Stimulated activated naive CD8-positive, alpha-beta T cell treated with anti-CD3 and anti-CD28 coated beads, Interleukin-15, Interleukin-2, amounts not matched to agents 100 ng/mL and 50 ng/mL, for 24 hours (primary cell): ENCODE results near the gene TOB2.
"Not testable (repeated sequence)": the region's sequence is repeated elsewhere in the genome, so short reads cannot be mapped to it uniquely, and the experiment has no call there.

Source experiments
- H3K27ac Mint-ChIP-seq: one replicate; pipeline ENCODE4 v1.8.0; 2021; ENCODE audit warnings: mild to moderate bottlenecking, mixed read lengths
- H3K27me3 Mint-ChIP-seq: one replicate; pipeline ENCODE4 v1.8.0; 2021; ENCODE audit warnings: mixed read lengths
- H3K36me3 Mint-ChIP-seq: one replicate; pipeline ENCODE4 v1.8.0; 2021; ENCODE audit warnings: low read depth, mixed read lengths
- H3K4me1 Mint-ChIP-seq: one replicate; pipeline ENCODE4 v1.8.0; 2021; ENCODE audit warnings: low read depth, mixed read lengths
- H3K4me3 Mint-ChIP-seq: one replicate; pipeline ENCODE4 v1.8.0; 2021; ENCODE audit warnings: mild to moderate bottlenecking, mixed read lengths
- H3K9me3 Mint-ChIP-seq: one replicate; pipeline ENCODE4 v1.8.0; 2021; ENCODE audit warnings: mixed read lengths

The TOB2 gene

GRCh38 chr22:41474872-41475451, 28.4 kb upstream of the TOB2 start:
- no peak overlapping the region for H3K4me3 Mint-ChIP-seq
- no peaks in the 10 kb centered on the region for H3K9me3 Mint-ChIP-seq
- no peak overlapping the region for H3K27ac Mint-ChIP-seq
- H3K4me1 Mint-ChIP-seq = peaks cover 62% of the 10 kb centered on the region
- H3K36me3 Mint-ChIP-seq = peaks cover 17% of the 10 kb centered on the region
- H3K27me3 Mint-ChIP-seq = no peaks in the 10 kb centered on the region

- peak overlapping the region; percentile 40 for H3K27ac Mint-ChIP-seq
- H3K4me1 Mint-ChIP-seq = peaks cover 59% of the 10 kb centered on the region
- peaks cover 36% of the 10 kb centered on the region for H3K36me3 Mint-ChIP-seq
- no peaks in the 10 kb centered on the region for H3K9me3 Mint-ChIP-seq
- H3K4me3 Mint-ChIP-seq = no peak overlapping the region
- H3K27me3 Mint-ChIP-seq = no peaks in the 10 kb centered on the region
Observed at GRCh38 chr22:41471568-41471967, 25.0 kb upstream of the TOB2 start.

GRCh38 chr22:41470886-41471285, 24.3 kb upstream of the TOB2 start:
- Mint-ChIP-seq H3K36me3 (peaks cover 40% of the 10 kb centered on the region), H3K9me3 (no peaks in the 10 kb centered on the region), H3K27me3 (no peaks in the 10 kb centered on the region), H3K27ac (peak overlapping the region; percentile 96), H3K4me3 (peak overlapping the region; percentile 81), H3K4me1 (peaks cover 60% of the 10 kb centered on the region)

GRCh38 chr22:41469218-41469851, 22.7 kb upstream of the TOB2 start:
- peak overlapping the region; percentile 96 for H3K27ac Mint-ChIP-seq
- peaks cover 68% of the 10 kb centered on the region for H3K4me1 Mint-ChIP-seq
- H3K27me3 Mint-ChIP-seq = no peaks in the 10 kb centered on the region
- H3K4me3 Mint-ChIP-seq = peak overlapping the region; percentile 81
- H3K9me3 Mint-ChIP-seq = no peaks in the 10 kb centered on the region
- peaks cover 50% of the 10 kb centered on the region for H3K36me3 Mint-ChIP-seq

- peak within 1 kb of the TSS; percentile 96 for H3K27ac Mint-ChIP-seq
- H3K36me3 Mint-ChIP-seq = peaks cover 51% of the 10 kb centered on the region
- peaks cover 69% of the 10 kb centered on the region for H3K4me1 Mint-ChIP-seq
- peak within 1 kb of the TSS; percentile 81 for H3K4me3 Mint-ChIP-seq
- H3K27me3 Mint-ChIP-seq = no peaks in the 10 kb centered on the region
- no peaks in the 10 kb centered on the region for H3K9me3 Mint-ChIP-seq
Observed at GRCh38 chr22:41468381-41469217, 22.0 kb upstream of the TOB2 start, which contains the start of the genes ACO2 and PHF5A. Gene ACO2 (plus strand): TSS chr22:41469117. CDS start chr22:41469147, 30 bp downstream. Gene PHF5A (minus strand): TSS chr22:41468692. CDS start chr22:41468653, 39 bp downstream.

GRCh38 chr22:41461901-41462300, 15.3 kb upstream of the TOB2 start:
- Mint-ChIP-seq H3K4me1 (peaks cover 24% of the 10 kb centered on the region), H3K4me3 (no peak overlapping the region), H3K27me3 (no peaks in the 10 kb centered on the region), H3K27ac (no peak overlapping the region), H3K36me3 (peaks cover 67% of the 10 kb centered on the region), H3K9me3 (no peaks in the 10 kb centered on the region)

- H3K4me3 Mint-ChIP-seq, H3K27ac Mint-ChIP-seq: not testable (repeated sequence)
Observed at GRCh38 chr22:41460071-41460470, 13.5 kb upstream of the TOB2 start.

GRCh38 chr22:41459431-41459830, 12.8 kb upstream of the TOB2 start:
- H3K4me3 Mint-ChIP-seq = no peak overlapping the region
- no peak overlapping the region for H3K27ac Mint-ChIP-seq
- H3K27me3 Mint-ChIP-seq = no peaks in the 10 kb centered on the region
- no peaks in the 10 kb centered on the region for H3K9me3 Mint-ChIP-seq
- H3K4me1 Mint-ChIP-seq = peaks cover 6% of the 10 kb centered on the region
- H3K36me3 Mint-ChIP-seq = peaks cover 52% of the 10 kb centered on the region

More at GRCh38 chr22:41460071-41460470, 13.5 kb upstream of the TOB2 start:
- H3K27me3 Mint-ChIP-seq, H3K9me3 Mint-ChIP-seq: not testable (repeated sequence)
- H3K36me3 Mint-ChIP-seq = peaks cover 58% of the 10 kb centered on the region
- H3K4me1 Mint-ChIP-seq = peaks cover 10% of the 10 kb centered on the region

- H3K36me3 Mint-ChIP-seq = peaks cover 50% of the 10 kb centered on the region
- no peaks in the 10 kb centered on the region for H3K9me3 Mint-ChIP-seq
- no peak overlapping the region for H3K4me3 Mint-ChIP-seq
Observed at GRCh38 chr22:41458161-41458728, 11.6 kb upstream of the TOB2 start.

GRCh38 chr22:41448189-41448808, 1.7 kb upstream of the TOB2 start:
- peaks cover 19% of the 10 kb centered on the region for H3K4me1 Mint-ChIP-seq
- H3K27ac Mint-ChIP-seq = peak overlapping the region; percentile 99
- H3K27me3 Mint-ChIP-seq = no peaks in the 10 kb centered on the region
- H3K9me3 Mint-ChIP-seq = no peaks in the 10 kb centered on the region
- peaks cover 19% of the 10 kb centered on the region for H3K36me3 Mint-ChIP-seq
- H3K4me3 Mint-ChIP-seq = peak overlapping the region; percentile 92

More at GRCh38 chr22:41458161-41458728, 11.6 kb upstream of the TOB2 start:
- peaks cover 1% of the 10 kb centered on the region for H3K4me1 Mint-ChIP-seq
- no peaks in the 10 kb centered on the region for H3K27me3 Mint-ChIP-seq
- H3K27ac Mint-ChIP-seq = peak overlapping the region; percentile 28

- H3K4me3 Mint-ChIP-seq = peak overlapping the region; percentile 92
- no peaks in the 10 kb centered on the region for H3K9me3 Mint-ChIP-seq
- H3K27ac Mint-ChIP-seq = peak overlapping the region; percentile 99
- H3K27me3 Mint-ChIP-seq = no peaks in the 10 kb centered on the region
- H3K36me3 Mint-ChIP-seq = peaks cover 24% of the 10 kb centered on the region
- peaks cover 23% of the 10 kb centered on the region for H3K4me1 Mint-ChIP-seq
Observed at GRCh38 chr22:41447435-41448188, 1.0 kb upstream of the TOB2 start.

GRCh38 chr22:41446057-41446501, 522 bp downstream of the TOB2 start:
- peak overlapping the region; percentile 99 for H3K27ac Mint-ChIP-seq
- peaks cover 29% of the 10 kb centered on the region for H3K4me1 Mint-ChIP-seq
- peak overlapping the region; percentile 92 for H3K4me3 Mint-ChIP-seq
- peaks cover 26% of the 10 kb centered on the region for H3K36me3 Mint-ChIP-seq
- no peaks in the 10 kb centered on the region for H3K9me3 Mint-ChIP-seq
- no peaks in the 10 kb centered on the region for H3K27me3 Mint-ChIP-seq

- Mint-ChIP-seq H3K4me1 (peaks cover 34% of the 10 kb centered on the region), H3K27me3 (no peaks in the 10 kb centered on the region), H3K27ac (peak overlapping the region; percentile 99), H3K36me3 (peaks cover 26% of the 10 kb centered on the region), H3K4me3 (peak overlapping the region; percentile 92), H3K9me3 (no peaks in the 10 kb centered on the region)
Observed at GRCh38 chr22:41445129-41446056, 1.2 kb downstream of the TOB2 start.
